Measurements from ENCODE around the gene RNPEPL1. TPM values are rescaled to one million over a fixed set of nuclear protein-coding genes. Genes with fewer than 3 reads are reported as not detected.

Gene RNPEPL1
- total and polyA plus RNA-seq, 2 experiments from 2014 or later: 6.0 to 21.0 TPM

GRCh38 chr2:240590681-240591111 lies 22.4 kb downstream of the RNPEPL1 start (continued):
- TF ChIP-seq, protein P1, sequence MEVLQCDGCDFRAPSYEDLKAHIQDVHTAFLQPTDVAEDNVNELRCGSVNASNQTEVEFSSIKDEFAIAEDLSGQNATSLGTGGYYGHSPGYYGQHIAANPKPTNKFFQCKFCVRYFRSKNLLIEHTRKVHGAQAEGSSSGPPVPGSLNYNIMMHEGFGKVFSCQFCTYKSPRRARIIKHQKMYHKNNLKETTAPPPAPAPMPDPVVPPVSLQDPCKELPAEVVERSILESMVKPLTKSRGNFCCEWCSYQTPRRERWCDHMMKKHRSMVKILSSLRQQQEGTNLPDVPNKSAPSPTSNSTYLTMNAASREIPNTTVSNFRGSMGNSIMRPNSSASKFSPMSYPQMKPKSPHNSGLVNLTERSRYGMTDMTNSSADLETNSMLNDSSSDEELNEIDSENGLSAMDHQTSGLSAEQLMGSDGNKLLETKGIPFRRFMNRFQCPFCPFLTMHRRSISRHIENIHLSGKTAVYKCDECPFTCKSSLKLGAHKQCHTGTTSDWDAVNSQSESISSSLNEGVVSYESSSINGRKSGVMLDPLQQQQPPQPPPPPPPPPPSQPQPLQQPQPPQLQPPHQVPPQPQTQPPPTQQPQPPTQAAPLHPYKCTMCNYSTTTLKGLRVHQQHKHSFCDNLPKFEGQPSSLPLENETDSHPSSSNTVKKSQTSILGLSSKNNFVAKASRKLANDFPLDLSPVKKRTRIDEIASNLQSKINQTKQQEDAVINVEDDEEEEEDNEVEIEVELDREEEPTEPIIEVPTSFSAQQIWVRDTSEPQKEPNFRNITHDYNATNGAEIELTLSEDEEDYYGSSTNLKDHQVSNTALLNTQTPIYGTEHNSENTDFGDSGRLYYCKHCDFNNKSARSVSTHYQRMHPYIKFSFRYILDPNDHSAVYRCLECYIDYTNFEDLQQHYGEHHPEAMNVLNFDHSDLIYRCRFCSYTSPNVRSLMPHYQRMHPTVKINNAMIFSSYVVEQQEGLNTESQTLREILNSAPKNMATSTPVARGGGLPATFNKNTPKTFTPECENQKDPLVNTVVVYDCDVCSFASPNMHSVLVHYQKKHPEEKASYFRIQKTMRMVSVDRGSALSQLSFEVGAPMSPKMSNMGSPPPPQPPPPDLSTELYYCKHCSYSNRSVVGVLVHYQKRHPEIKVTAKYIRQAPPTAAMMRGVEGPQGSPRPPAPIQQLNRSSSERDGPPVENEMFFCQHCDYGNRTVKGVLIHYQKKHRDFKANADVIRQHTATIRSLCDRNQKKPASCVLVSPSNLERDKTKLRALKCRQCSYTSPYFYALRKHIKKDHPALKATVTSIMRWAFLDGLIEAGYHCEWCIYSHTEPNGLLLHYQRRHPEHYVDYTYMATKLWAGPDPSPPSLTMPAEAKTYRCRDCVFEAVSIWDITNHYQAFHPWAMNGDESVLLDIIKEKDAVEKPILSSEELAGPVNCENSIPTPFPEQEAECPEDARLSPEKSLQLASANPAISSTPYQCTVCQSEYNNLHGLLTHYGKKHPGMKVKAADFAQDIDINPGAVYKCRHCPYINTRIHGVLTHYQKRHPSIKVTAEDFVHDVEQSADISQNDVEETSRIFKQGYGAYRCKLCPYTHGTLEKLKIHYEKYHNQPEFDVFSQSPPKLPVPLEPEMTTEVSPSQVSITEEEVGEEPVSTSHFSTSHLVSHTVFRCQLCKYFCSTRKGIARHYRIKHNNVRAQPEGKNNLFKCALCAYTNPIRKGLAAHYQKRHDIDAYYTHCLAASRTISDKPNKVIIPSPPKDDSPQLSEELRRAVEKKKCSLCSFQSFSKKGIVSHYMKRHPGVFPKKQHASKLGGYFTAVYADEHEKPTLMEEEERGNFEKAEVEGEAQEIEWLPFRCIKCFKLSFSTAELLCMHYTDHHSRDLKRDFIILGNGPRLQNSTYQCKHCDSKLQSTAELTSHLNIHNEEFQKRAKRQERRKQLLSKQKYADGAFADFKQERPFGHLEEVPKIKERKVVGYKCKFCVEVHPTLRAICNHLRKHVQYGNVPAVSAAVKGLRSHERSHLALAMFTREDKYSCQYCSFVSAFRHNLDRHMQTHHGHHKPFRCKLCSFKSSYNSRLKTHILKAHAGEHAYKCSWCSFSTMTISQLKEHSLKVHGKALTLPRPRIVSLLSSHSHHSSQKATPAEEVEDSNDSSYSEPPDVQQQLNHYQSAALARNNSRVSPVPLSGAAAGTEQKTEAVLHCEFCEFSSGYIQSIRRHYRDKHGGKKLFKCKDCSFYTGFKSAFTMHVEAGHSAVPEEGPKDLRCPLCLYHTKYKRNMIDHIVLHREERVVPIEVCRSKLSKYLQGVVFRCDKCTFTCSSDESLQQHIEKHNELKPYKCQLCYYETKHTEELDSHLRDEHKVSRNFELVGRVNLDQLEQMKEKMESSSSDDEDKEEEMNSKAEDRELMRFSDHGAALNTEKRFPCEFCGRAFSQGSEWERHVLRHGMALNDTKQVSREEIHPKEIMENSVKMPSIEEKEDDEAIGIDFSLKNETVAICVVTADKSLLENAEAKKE (CRISPR knock-in tag; IDR thresholded peaks at IDR 0.05): no peak
- TF ChIP-seq CREB1 (CRISPR knock-in tag; IDR thresholded peaks at IDR 0.05; ENCODE audit: low read depth) (no peak), REST (IDR thresholded peaks at IDR 0.05; ENCODE audit: unreplicated experiment) (no peak), ZNF331 (CRISPR knock-in tag; IDR thresholded peaks at IDR 0.05; ENCODE audit: low read depth) (no peak)

DNA sequence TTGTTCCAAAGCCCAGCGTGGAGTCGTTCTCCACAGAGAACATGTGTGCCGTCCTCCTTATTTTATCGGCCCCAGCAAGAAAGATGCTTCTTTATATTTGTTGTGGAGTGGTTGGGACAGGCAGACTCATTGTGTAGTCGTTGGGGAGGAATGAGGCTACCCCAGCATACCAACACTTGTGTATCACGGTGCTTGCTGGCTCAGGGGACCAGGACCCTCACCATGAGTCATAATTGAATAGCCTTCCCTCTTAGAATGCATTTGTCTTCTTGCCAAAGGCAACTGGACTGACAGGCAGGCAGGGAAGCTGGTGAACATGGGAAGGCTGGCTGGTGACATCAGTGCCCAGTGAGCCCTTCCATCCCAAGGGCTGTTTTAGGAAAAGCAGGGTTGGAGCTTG lies 22.9 kb downstream of the RNPEPL1 start:
- H3K4me2 ChIP-seq: no peak overlapping the region
- no peak for TF ChIP-seq CREB1 (CRISPR knock-in tag; IDR thresholded peaks at IDR 0.05; ENCODE audit: low read depth)
- TF ChIP-seq CTCF (conservative IDR thresholded peaks at IDR 0.05; ENCODE audit: low read depth in 2 of 2): no peak
- no peak for TF ChIP-seq ZNF114 (CRISPR knock-in tag; IDR thresholded peaks at IDR 0.05)

More for the DNA sequence above, 22.9 kb downstream of the RNPEPL1 start:
- H3K36me3 Mint-ChIP-seq (ENCODE audit: low read depth): peaks cover 3% of the 10 kb centered on the region; the same call in 2 of the 3 replicates
- H3K27me3 ChIP-seq (ENCODE audit: insufficient read depth): no peaks in the 10 kb centered on the region
- peaks cover 18% of the 10 kb centered on the region for H4K20me1 ChIP-seq (replicated peaks; ENCODE audit: insufficient read depth)
- H3K4me3 ChIP-seq: no peak overlapping the region
- peaks cover 10% of the 10 kb centered on the region for H3K4me1 ChIP-seq (ENCODE audit: insufficient read depth)
- no peaks in the 10 kb centered on the region for H3K36me3 ChIP-seq (ENCODE audit: insufficient read depth)
- H3K9me2 ChIP-seq (ENCODE audit: insufficient read depth): no peaks in the 10 kb centered on the region
- peaks cover 22% of the 10 kb centered on the region for H3K4me1 Mint-ChIP-seq
- no peak overlapping the region for H3K27ac Mint-ChIP-seq
- DNase-seq (ENCODE audit: low spot score) (no peak), ATAC-seq (no peak)
- no peak overlapping the region for H2AFZ ChIP-seq
- H3K79me2 ChIP-seq (replicated peaks; ENCODE audit: insufficient read depth): peaks cover 51% of the 10 kb centered on the region
- no peaks in the 10 kb centered on the region for H3K9me3 Mint-ChIP-seq
- no peak overlapping the region for H3K27ac ChIP-seq (ENCODE audit: low read depth)
- no peak overlapping the region for H3K4me3 Mint-ChIP-seq
- H3F3A ChIP-seq (replicated peaks; ENCODE audit: low read depth): no peaks in the 10 kb centered on the region
- peaks cover 15% of the 10 kb centered on the region for H3K27me3 Mint-ChIP-seq (ENCODE audit: insufficient read depth, low read depth, poor library complexity)
